ENCODE results near the gene PDIA4.
A peak's percentile ranks its signal among the peaks of the same experiment; 100 is the strongest.

- TF ChIP-seq CTCF (conservative IDR thresholded peaks at IDR 0.05 in 1 of 2, IDR thresholded peaks at IDR 0.05 in 1 of 2; ENCODE audit: low read depth in 1 of 2, low read length in 2 of 2) (peak in 1 of 2 donors; percentile 23), EZH2 (IDR thresholded peaks at IDR 0.05; ENCODE audit: low read length, missing control alignments) (no peak)
Measured at GRCh38 chr7:149028346-149029109, at the start of gene PDIA4.

Measured in fibroblast of lung (primary cell).